ENCODE data around the gene WIF1. TPM values are rescaled to one million over a fixed set of nuclear protein-coding genes. Genes with fewer than 3 reads are reported as not detected.

WIF1 gene
- total and polyA plus RNA-seq, 2 of the 8 experiments (the other 6 are each of a cell fraction or from before 2014, with no cell fraction given): 1.8 to 9.1 TPM

DNA sequence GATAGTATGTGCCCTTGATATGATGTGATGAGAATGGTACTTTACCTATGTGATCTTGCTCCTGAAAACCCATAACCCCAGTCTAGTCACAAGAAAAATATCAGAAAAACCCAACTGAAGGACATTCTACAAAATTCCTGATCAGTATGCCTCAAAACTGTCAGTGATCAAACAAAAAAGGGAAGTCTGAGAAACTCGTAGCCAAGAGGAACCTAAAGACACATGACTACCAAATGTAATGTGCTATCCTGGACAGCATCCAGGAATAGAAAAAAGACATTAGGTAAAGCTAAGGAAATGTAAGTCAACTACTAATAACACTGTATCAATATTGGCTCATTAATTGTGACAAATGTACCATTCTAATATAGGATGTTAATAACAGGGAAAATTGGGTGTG, 4.1 kb upstream of the WIF1 start:
- peaks cover 0 to 20% (median 16%) of the 10 kb centered on the region in 4 experiments; a peak in 6 of 7 replicates for H3K27me3 ChIP-seq (replicated peaks in 1 of 4; ENCODE audit: control insufficient read depth in 3 of 4, extremely low read depth in 1 of 4, insufficient read depth in 3 of 4, low read length in 3 of 4)
- H3K4ac ChIP-seq (replicated peaks; ENCODE audit: insufficient read length, low read depth, low read length): no peak overlapping the region
- H2BK20ac ChIP-seq (ENCODE audit: low read length): no peak overlapping the region
- H2AK5ac ChIP-seq (ENCODE audit: low read depth, low read length): no peak overlapping the region
- H3K4me2 ChIP-seq (ENCODE audit: insufficient read depth in 1 of 2, low read depth in 2 of 2, low read length in 2 of 2): no peak overlapping the region
- ChIA-PET POLR2A (ENCODE audit: partially characterized antibody) (no interaction called here), CTCF (ENCODE audit: partially characterized antibody) (interaction anchor here (0.6 to 4.2 kb wide), 9 partner anchors 9 to 1303 kb away, joined by 3 to 25 read pairs (median 4); no protein-coding TSS in a partner anchor)
- no peak overlapping the region for H3K9ac ChIP-seq (replicated peaks in 1 of 4; ENCODE audit: extremely low read depth in 1 of 4, low read depth in 3 of 4, low read length in 3 of 4)
- TF ChIP-seq NANOG (IDR thresholded peaks at IDR 0.05; ENCODE audit: insufficient read depth, low read depth, low read length, poor library complexity, severe bottlenecking) (no peak), GTF2F1 (IDR thresholded peaks at IDR 0.05; ENCODE audit: borderline replicate concordance, low read depth, low read length) (no peak), HDAC6 (IDR thresholded peaks at IDR 0.05; ENCODE audit: low read depth, low read length) (no peak), CBX5 (IDR thresholded peaks at IDR 0.05; ENCODE audit: low read depth, low read length) (no peak), SP2 (IDR thresholded peaks at IDR 0.05; ENCODE audit: low read length) (no peak), RAD21 (IDR thresholded peaks at IDR 0.05 in 1 of 2, conservative IDR thresholded peaks at IDR 0.05 in 1 of 2; ENCODE audit: low read depth in 2 of 2, low read length in 2 of 2) (no peak)
- H3K56ac ChIP-seq (replicated peaks; ENCODE audit: insufficient read length, low read depth, low read length): no peak overlapping the region
- no peak overlapping the region for H3K23ac ChIP-seq (ENCODE audit: insufficient read length)
- no peak overlapping the region for H3K18ac ChIP-seq (ENCODE audit: extremely low read depth, low read length)
- H3K23me2 ChIP-seq (ENCODE audit: low read depth, low read length): peaks cover 5% of the 10 kb centered on the region; the same call in 1 of the 2 replicates
- H3K4me1 ChIP-seq (replicated peaks in 1 of 4; ENCODE audit: control insufficient read depth in 3 of 4, insufficient read depth in 4 of 4, low read length in 3 of 4): no peaks in the 10 kb centered on the region; a peak in 1 of 7 replicates
- H2BK15ac ChIP-seq (ENCODE audit: low read length): no peak overlapping the region
- H4K20me1 ChIP-seq (replicated peaks in 1 of 2; ENCODE audit: control insufficient read depth in 1 of 2, insufficient read depth in 2 of 2, low read length in 2 of 2): peaks cover 0 to 2% of the 10 kb centered on the region in 2 experiments
- H3K27ac ChIP-seq (ENCODE audit: low read depth, low read length): no peak overlapping the region
- no peak overlapping the region for H3K4me3 ChIP-seq (ENCODE audit: extremely low read depth in 1 of 4, insufficient read depth in 2 of 4, low read depth in 3 of 4, low read length in 4 of 4)
- H3K79me2 ChIP-seq (ENCODE audit: control insufficient read depth in 1 of 2, insufficient read depth in 2 of 2, low read length in 2 of 2): no peaks in the 10 kb centered on the region
- no peak overlapping the region for H4K91ac ChIP-seq (replicated peaks; ENCODE audit: insufficient read length, low read length)
- no peak overlapping the region for H2BK5ac ChIP-seq (ENCODE audit: low read depth, low read length)
- no peaks in the 10 kb centered on the region for H3K79me1 ChIP-seq (ENCODE audit: low read depth, low read length)
- H3K36me3 ChIP-seq (ENCODE audit: control insufficient read depth in 2 of 4, insufficient read depth in 4 of 4, low read length in 3 of 4): no peaks in the 10 kb centered on the region
- no peak overlapping the region for H4K8ac ChIP-seq (ENCODE audit: extremely low read depth, insufficient read depth, low read length)
- FAIRE-seq (peak; percentile 48), DNase-seq (ENCODE audit: low read depth in 1 of 2, low spot score in 2 of 2) (no peak)
- no peak overlapping the region for H3K14ac ChIP-seq (ENCODE audit: insufficient read length)
- H4K5ac ChIP-seq (ENCODE audit: insufficient read length, low read depth, low read length): no peak overlapping the region
- no peaks in the 10 kb centered on the region for H3K9me3 ChIP-seq (ENCODE audit: insufficient read depth in 2 of 2, low read depth in 1 of 2, low read length in 1 of 2)
- H2AFZ ChIP-seq (ENCODE audit: low read length): no peak overlapping the region
- no peak overlapping the region for H2BK120ac ChIP-seq (replicated peaks; ENCODE audit: low read depth, low read length)
- H2BK12ac ChIP-seq (ENCODE audit: low read depth, low read length): no peak overlapping the region
- 78% methylated on average over 1 of the region's 1 CpG; no CpG with 5 or more reads in 1 of the 2 experiments for WGBS, 2 experiments (ENCODE audit: extremely low coverage in 1 of 2, insufficient coverage in 1 of 2, insufficient read length in 1 of 2, insufficient replicate concordance in 2 of 2, low coverage in 1 of 2, low lambda C conversion rate in 2 of 2, missing lambda C conversion rate in 1 of 2)

All from H1 (cell line).